Tibial nerve (tissue), 4 donors: ENCODE results near the gene CASQ1. TPM values are rescaled to one million over a fixed set of nuclear protein-coding genes. Genes with fewer than 3 reads are reported as not detected.

ENCODE experiments used
- DNase-seq, 2 donors: peaks; one replicate each; pipeline ENCODE4 v3.0.0-alpha.2; 2019; ENCODE audit warnings: low spot score in 2 of 2
- H3K27ac ChIP-seq, 4 donors: fragments of 200-600 bp; sonication (generic) in 3 of 4; one replicate each; pipeline ENCODE4 v1.5.1; 2017 to 2019; ENCODE audit warnings: mild to moderate bottlenecking in 1 of 4
- H3K27me3 ChIP-seq, 2 donors: fragments of 200-600 bp; sonication (generic) in 1 of 2; one replicate each; pipeline versions ENCODE4 v1.5.1 to v1.6.0; 2017 to 2019
- H3K36me3 ChIP-seq, 3 donors: fragments of 200-600 bp; sonication (generic); one replicate each; pipeline ENCODE4 v1.5.1; 2018 to 2019
- H3K4me1 ChIP-seq, 4 donors: fragments of 200-600 bp; sonication (generic) in 3 of 4; one replicate each; pipeline ENCODE4 v1.5.1; 2017 to 2019
- H3K4me3 ChIP-seq, 4 donors: fragments of 200-600 bp; sonication (generic) in 3 of 4; one replicate each; pipeline ENCODE4 v1.5.1; 2017 to 2019; ENCODE audit warnings: mild to moderate bottlenecking in 1 of 4, moderate library complexity in 1 of 4
- H3K9me3 ChIP-seq, 4 donors: fragments of 200-600 bp; sonication (generic) in 3 of 4; one replicate each; pipeline ENCODE4 v1.5.1; 2017 to 2019
- CTCF ChIP-seq, 5 experiments: fragments of 200-600 bp in 3 of 5; fragments of 450-650 bp in 2 of 5; sonication (generic) in 3 of 5; IDR thresholded peaks; one replicate each; pipeline ENCODE4 v1.5.1; 2016 to 2019; ENCODE audit warnings: antibody characterized with exemption in 5 of 5, mild to moderate bottlenecking in 3 of 5, moderate library complexity in 2 of 5
- EP300 ChIP-seq, 2 donors: sonication (generic); formaldehyde crosslinking; IDR thresholded peaks; one replicate each; pipeline ENCODE4 v1.6.1; 2017; ENCODE audit warnings: antibody characterized with exemption in 2 of 2, mild to moderate bottlenecking in 1 of 2
- POLR2A ChIP-seq, 2 donors: fragments of 450-650 bp; IDR thresholded peaks; one replicate each; pipeline ENCODE4 v1.6.1; 2017; ENCODE audit warnings: antibody characterized with exemption in 2 of 2, mild to moderate bottlenecking in 2 of 2, moderate library complexity in 2 of 2
- WGBS, 2 donors: methylation state at CpG; one replicate each; pipeline ENCODE4 v1.1.5; 2018; 5-methylcytosine and 5-hydroxymethylcytosine counted together
- total RNA-seq, 4 donors: library from RNA; depleted of rRNA; stranded (reverse); fragments of >200 nt; gene quantifications; one replicate each; pipeline ENCODE4 v1.1.0, GENCODE V29; 2016

The CASQ1 gene
- total RNA-seq, 4 donors from 2014 or later: 0.98 to 1.7 TPM; not detected in 2

GRCh38 chr1:160206421-160207117 is 16.2 kb downstream of the CASQ1 start:
- Histone ChIP-seq H3K36me3 (peaks cover 0 to 37% (median 0%) of the 10 kb centered on the region in 3 donors), H3K4me3 (peak overlapping the region in 3 of 4 donors; percentile 79 to 99 (median 88)), H3K27me3 (no peaks in the 10 kb centered on the region), H3K27ac (peak overlapping the region; percentile 59 to 97 (median 92)), H3K9me3 (no peaks in the 10 kb centered on the region), H3K4me1 (peaks cover 0 to 64% (median 28%) of the 10 kb centered on the region in 4 donors)
- no peak for TF ChIP-seq POLR2A (IDR thresholded peaks at IDR 0.05)
- no peak for TF ChIP-seq CTCF (IDR thresholded peaks at IDR 0.05)
- no peak for TF ChIP-seq EP300 (IDR thresholded peaks at IDR 0.05)
- DNase-seq: no peak
- WGBS, 2 donors: 48 to 50% methylated on average over 9 of the region's 9 CpGs

- DNase-seq: no peak
- no peak overlapping the region for H3K4me3 ChIP-seq
- 78 to 86% methylated on average over 4 of the region's 4 CpGs for WGBS, 2 donors
- H3K36me3 ChIP-seq: peaks cover 0 to 43% (median 0%) of the 10 kb centered on the region in 3 donors
- H3K9me3 ChIP-seq: no peaks in the 10 kb centered on the region
- no peak for TF ChIP-seq POLR2A (IDR thresholded peaks at IDR 0.05)
- TF ChIP-seq CTCF (IDR thresholded peaks at IDR 0.05): no peak
- no peak for TF ChIP-seq EP300 (IDR thresholded peaks at IDR 0.05)
- H3K27me3 ChIP-seq: no peaks in the 10 kb centered on the region
- H3K4me1 ChIP-seq: peaks cover 0 to 64% (median 28%) of the 10 kb centered on the region in 4 donors
- H3K27ac ChIP-seq: peak overlapping the region in 2 of 4 donors; percentile 61 to 93
Measured at GRCh38 chr1:160207118-160207650, 16.8 kb downstream of the CASQ1 start.

GRCh38 chr1:160207771-160208556 is 17.6 kb downstream of the CASQ1 start:
- Histone ChIP-seq H3K27ac (peak overlapping the region in 2 of 4 donors; percentile 61 to 93), H3K36me3 (peaks cover 0 to 51% (median 5%) of the 10 kb centered on the region in 3 donors), H3K27me3 (no peaks in the 10 kb centered on the region), H3K4me3 (no peak overlapping the region), H3K4me1 (peaks cover 0 to 64% (median 28%) of the 10 kb centered on the region in 4 donors), H3K9me3 (no peaks in the 10 kb centered on the region)
- WGBS, 2 donors: 68 to 71% methylated on average over 9 of the region's 9 CpGs
- no peak for DNase-seq
- TF ChIP-seq CTCF (IDR thresholded peaks at IDR 0.05): no peak
- peak in 1 of 2 donors; percentile 13 for TF ChIP-seq EP300 (IDR thresholded peaks at IDR 0.05)

GRCh38 chr1:160208557-160209320 is 18.4 kb downstream of the CASQ1 start:
- H3K36me3 ChIP-seq: peaks cover 0 to 59% (median 10%) of the 10 kb centered on the region in 3 donors
- H3K4me3 ChIP-seq: no peak overlapping the region
- WGBS, 2 donors: 63 to 66% methylated on average over 6 of the region's 6 CpGs
- DNase-seq: no peak
- no peaks in the 10 kb centered on the region for H3K9me3 ChIP-seq
- no peaks in the 10 kb centered on the region for H3K27me3 ChIP-seq
- H3K27ac ChIP-seq: peak overlapping the region in 2 of 4 donors; percentile 61 to 93
- TF ChIP-seq CTCF (IDR thresholded peaks at IDR 0.05) (no peak), EP300 (IDR thresholded peaks at IDR 0.05) (no peak), POLR2A (IDR thresholded peaks at IDR 0.05) (no peak)
- H3K4me1 ChIP-seq: peaks cover 0 to 64% (median 28%) of the 10 kb centered on the region in 4 donors
